HG03520 (cell line): ENCODE data around the gene TGIF2.
"Not testable (repeated sequence)": the region's sequence is repeated elsewhere in the genome, so short reads cannot be mapped to it uniquely, and the experiment has no call there.

Experiments used
- ATAC-seq: cut with Tn5 transposase; IDR thresholded peaks from one replicate; pipeline ENCODE4 v1.9.1; 2021; ENCODE audit warnings: mild to moderate bottlenecking, moderate library complexity; ENCODE audit not compliant: unreplicated experiment

The TGIF2 gene

DNA sequence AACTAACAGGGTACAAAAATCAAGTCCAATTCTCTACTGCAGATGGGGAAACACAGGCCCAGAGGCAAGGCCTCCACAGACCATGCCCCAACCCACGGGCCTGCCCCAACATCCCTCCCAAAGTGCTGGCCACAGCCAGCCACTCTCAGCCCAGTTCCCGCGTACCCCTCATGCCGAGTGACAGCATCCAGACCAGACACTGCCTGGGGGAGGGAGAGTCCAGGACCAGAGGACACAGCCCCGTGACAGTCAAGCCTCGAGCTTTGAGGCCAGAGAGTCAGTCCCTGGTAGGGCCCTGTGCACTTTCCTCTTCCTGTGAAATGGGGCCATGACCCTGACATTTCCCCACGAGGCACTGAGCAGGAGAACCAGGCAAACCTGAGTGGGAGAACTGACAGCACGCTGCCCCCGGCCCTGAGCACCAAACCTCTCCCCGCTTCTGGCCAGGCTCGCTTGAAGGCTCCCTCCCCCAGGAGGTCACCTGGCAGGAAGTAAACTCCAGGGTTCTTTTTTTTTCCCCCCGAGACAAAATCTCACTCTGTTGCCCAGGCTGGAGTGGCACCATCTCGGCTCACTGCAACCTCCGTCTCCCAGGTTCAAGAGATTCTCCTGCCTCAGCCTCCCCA, 27.2 kb upstream of the TGIF2 start:
- no peak for ATAC-seq

- ATAC-seq, result no peak
Measured at GRCh38 chr20:36547186-36548005, 26.0 kb upstream of the TGIF2 start.

- ATAC-seq, result no peak
Measured at GRCh38 chr20:36548006-36548315, 25.4 kb upstream of the TGIF2 start.

GRCh38 chr20:36548704-36549627, 24.4 kb upstream of the TGIF2 start:
- no peak for ATAC-seq

DNA sequence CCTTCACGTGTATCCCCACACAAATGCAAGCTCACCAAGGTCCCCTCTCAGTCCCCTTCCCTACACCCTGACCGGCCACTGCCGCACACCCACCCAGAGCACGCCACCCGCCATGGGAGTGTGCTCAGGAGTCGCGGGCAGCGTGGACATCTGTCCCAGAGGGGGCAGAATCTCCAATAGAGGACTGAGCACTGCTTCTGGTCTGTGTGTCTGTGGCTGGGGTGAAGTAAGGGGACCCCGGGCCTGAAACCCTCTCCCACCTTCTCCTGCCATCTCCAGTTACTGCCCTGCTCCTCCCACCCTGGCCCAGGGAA, 23.8 kb upstream of the TGIF2 start:
- ATAC-seq, result no peak

DNA sequence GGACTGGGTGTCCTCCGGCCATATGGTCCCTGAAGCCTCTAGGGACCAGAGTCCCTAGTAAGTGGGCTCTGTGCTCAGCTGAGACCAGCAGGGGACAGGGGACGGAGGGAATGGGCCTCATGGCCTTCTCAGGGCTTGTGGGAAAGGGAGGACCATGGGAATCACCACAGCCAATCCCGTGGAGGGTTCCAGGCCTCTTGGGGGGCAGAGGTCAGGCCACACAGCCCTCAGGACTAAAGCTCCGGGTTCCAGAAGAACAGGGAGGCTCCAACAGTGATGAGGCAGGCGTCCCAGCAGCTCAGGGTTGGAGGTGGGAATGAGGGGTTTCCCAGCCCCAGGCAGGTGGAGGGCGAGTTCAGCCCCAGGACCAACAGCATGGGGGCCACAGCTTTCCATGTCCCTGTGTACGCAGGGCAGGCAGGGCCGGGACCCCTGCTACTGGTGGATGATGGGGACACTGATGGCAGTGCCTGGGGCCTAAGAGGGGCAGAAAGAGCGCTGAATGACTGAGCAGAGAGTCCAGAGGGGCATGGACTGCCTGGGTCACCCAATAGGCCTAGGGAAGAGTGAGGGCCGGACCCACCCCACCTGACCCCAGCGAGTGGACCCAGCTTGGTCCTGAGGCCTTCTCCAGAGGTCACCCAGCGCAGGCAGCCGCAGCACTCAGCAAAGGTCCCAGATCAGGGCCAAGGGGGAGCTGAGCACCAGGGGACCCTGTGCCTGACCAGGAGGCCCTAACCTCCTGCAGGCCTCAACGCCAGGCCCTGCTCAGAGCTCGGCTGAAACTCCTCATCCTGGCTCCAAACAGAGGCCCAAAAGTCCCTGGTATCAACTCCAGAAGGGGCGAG, 23.2 kb upstream of the TGIF2 start:
- no peak for ATAC-seq

DNA sequence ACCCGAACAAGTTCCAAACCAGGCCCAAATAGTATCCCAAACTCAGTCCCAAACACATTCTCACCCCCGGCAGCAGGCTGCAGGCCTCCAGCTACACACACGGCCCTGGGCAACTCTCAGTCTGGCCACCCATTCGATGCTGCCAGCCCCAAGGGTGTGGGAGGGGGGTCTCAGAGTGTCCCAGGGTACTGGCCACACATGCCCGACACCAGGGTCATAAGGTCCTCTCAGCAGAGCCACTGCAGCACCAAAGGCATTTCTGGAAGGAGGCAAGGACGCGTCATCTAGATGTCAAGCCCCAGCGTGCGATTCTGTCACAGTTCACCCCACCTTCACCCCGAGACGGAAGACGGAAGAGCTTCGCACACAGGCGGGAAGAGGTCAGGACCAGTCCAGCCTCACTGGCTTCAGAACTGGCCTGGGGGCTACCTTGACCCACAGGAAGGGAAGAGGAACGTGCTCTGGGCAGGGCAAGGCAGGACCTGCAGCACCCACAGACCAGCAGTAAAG, 22.6 kb upstream of the TGIF2 start:
- ATAC-seq, result no peak

DNA sequence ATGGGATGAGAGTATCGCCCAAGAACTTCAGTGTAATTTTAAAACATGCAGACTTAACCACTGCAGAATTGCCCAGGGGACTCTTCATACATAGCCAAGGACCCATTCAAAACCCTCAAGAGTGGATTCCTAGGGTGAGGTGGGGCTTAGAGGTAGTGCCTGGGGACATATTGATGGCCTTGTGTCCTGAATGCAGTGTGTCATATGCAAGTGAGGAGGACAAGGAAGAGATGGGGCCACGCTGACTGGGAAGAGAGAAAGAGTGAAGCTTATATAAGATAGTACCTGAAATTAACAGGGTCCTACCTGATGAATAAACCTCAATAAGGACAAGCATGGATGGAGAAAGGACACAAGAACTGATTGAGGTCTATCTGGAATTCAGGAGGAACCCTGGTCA, 18.1 kb upstream of the TGIF2 start:
- no peak for ATAC-seq

DNA sequence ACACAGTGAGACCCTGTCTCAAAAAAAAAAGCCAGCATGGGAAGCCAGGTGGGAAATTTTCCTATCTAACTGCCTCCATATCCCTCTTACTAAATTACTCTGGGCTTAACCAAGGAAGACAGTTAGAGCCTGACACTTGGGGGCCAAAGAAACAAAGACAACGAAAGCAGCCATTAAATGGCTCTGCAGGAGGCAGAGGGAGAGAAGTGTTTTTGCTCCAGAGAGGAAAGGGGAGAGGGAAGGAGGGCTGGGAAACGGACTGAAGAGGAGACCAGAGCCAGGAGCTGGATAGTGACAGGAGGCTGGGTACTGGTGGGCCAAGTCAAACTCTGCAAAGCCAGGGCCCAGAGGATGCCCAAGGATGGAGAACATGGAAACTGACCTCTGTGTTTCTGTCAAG, 10.7 kb upstream of the TGIF2 start:
- no peak for ATAC-seq

DNA sequence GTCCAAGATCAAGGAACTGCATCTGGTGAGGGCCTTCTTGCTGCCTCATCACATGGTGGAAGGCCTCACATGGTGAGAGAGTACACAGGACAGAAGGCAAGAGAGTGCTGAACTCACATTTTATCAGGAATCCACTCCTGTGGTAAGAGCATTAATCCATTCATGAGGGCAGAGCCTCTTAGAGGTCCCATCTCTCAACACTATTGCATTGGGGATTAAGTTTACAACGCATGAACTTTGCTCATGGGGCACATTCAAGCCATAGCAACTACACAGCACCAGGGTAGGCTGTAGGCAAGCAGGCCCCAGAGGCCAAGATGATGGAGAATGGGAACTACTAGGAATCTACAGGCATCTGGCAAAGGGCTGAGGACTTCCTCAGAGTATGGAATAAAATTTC, 10.0 kb upstream of the TGIF2 start:
- no peak for ATAC-seq

DNA sequence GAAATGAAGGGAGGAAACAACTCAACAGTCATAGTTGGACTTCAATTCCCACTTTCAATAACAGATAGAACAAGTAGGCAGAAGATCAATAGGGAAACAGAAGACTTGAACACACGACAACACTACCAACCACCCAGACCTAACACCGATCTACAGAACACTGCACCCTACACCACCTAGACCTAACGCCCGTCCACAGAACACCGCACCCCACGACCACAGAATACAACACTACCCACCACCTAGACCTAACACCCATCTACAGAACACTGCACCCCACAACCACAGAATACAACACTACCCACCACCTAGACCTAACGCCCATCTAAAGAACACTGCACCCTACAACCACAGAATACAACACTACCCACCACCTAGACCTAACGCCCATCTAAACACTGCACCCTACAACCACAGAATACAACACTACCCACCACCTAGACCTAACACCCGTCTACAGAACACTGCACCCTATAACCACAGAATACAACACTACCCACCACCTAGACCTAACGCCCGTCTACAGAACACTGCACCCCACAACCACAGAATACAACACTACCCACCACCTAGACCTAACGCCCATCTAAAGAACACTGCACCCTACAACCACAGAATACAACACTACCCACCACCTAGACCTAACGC, 9.2 kb upstream of the TGIF2 start:
- ATAC-seq, result not testable (repeated sequence)

DNA sequence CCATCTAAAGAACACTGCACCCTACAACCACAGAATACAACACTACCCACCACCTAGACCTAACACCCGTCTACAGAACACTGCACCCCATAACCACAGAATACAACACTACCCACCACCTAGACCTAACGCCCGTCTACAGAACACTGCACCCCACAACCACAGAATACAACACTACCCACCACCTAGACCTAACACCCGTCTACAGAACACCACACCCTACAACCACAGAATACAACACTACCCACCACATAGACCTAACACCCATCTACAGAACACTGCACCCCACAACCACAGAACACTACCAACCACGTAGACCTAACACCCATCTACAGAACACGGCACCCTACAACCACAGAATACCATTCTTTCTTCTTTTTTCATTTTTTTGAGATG, 8.7 kb upstream of the TGIF2 start:
- not testable (repeated sequence) for ATAC-seq

DNA sequence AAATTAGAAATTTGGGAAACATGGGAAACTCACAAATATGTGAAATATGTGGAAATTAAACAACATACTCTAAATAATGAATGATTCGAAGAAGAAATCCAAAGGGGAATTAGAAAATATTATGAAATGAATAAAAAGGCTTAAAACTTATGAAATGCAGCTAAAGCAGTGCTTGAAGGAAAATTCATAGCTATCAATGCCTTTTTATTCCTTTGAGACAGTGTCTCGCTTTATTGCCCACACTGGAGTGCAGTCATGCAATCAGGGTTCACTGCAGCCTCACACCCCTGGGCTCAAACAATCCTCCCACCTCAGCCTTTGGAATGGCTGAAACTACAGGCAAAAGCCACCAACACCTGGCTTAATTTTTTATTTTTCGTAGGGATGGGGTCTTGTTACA, 7.9 kb upstream of the TGIF2 start:
- no peak for ATAC-seq

DNA sequence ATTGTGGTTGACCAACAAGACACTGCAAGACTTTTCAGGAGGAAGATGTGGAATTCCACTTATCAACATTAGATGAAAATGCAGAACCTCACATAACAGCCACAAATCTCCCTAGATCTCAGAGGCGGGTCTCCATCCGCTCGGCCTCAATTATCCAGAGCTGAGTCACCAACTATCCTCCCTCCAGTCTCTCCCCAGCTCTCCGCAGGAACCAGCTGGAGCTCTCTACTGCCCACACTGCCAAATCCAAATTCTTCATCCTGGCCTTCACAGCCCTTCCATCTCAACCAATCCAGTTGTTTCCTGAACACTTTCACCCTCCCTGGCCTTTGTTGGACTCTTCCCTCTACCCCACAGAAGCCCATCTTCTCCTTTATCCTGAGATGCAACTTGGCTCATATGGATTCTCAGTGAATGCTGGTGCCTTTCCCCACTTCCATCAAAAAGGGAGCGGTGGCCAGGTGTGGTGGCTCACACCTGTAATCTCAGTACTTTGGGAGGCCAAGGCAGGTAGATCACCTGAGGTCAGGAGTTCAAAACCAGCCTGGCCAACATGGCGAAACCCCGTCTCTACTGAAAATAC, 3.5 kb upstream of the TGIF2 start:
- ATAC-seq, result no peak

GRCh38 chr20:36571564-36572504, 1.6 kb upstream of the TGIF2 start:
- ATAC-seq, result no peak

DNA sequence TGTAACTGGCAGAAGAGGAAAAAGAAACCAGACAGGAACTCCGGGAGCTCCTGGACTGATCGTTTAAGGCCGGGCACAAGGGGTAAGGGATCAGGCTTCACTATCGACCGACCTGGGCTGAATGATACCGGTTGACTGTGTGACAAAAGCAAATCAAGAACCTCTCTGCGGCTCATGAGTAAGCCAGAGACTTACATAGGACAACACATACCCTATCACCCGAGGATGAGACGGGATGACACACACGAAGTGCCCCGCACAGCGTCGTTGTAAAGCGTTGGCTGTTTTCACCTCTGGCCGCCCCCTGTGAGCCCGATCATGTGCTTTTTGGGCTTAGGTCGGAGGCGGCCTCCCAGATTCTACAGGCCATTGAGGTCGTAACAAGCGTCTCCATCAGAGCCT, 695 bp upstream of the TGIF2 start:
- ATAC-seq, result no peak

DNA sequence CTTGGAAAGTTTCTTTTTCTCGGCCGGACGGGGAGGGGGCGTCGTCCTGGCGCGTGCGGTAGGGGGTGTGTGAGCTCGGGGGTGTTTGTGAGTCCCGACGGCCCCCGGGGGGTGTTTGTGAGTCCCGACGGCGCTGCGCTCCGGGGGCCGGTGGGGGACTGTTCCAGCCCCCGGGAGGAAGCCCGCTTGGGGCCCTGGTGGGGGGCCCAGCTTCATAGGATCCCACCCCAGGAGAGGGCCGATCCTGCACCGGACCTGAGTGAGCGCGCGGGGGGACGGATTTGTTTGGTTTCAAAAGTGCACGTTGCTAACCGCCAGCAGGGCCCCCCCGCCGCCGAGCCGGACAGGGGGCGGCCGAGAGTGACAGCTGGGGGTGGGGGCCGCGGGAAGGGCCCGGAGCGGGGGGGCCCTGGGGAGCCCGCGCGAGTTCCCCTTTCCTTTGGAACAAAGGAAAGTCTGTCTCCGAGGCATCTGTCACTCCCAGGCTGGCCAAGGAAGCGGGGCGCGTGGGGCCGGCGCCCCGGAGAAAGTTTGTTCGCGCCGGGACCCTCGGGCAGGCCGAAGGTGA, 485 bp downstream of the TGIF2 start:
- ATAC-seq, result no peak

- ATAC-seq, result no peak
Measured at GRCh38 chr20:36574366-36575135, 1.2 kb downstream of the TGIF2 start.
